ENCODE results near the gene TSPAN9.

DNA sequence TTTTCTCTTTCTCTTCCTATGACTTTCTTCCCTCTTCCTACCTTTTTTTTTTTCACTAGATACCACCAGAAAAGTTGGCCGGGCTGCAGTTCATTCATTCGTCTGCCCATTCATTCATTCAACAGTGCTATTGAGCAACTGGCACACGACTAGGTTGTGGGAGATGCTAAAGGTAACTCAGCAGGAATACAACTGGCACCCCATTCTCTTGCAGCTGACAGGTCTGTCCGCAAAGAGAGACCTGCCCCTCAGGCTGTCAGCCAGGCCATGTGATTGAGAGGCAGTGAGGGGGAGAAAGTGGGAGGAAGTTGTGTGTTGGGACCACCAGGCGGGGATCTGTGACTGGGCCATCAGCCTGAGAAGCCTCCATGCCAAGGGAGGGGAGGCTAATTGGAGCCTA lies 105.2 kb downstream of the TSPAN9 start:
- TF ChIP-seq, protein P1, sequence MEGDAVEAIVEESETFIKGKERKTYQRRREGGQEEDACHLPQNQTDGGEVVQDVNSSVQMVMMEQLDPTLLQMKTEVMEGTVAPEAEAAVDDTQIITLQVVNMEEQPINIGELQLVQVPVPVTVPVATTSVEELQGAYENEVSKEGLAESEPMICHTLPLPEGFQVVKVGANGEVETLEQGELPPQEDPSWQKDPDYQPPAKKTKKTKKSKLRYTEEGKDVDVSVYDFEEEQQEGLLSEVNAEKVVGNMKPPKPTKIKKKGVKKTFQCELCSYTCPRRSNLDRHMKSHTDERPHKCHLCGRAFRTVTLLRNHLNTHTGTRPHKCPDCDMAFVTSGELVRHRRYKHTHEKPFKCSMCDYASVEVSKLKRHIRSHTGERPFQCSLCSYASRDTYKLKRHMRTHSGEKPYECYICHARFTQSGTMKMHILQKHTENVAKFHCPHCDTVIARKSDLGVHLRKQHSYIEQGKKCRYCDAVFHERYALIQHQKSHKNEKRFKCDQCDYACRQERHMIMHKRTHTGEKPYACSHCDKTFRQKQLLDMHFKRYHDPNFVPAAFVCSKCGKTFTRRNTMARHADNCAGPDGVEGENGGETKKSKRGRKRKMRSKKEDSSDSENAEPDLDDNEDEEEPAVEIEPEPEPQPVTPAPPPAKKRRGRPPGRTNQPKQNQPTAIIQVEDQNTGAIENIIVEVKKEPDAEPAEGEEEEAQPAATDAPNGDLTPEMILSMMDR (IDR thresholded peaks at IDR 0.05; ENCODE audit: insufficient read depth, low read depth, low read length) = no peak
- no peak for TF ChIP-seq EZH2 (IDR thresholded peaks at IDR 0.05; ENCODE audit: insufficient read depth, low read length)
